ENCODE measurements around the gene IRAG1. TPM values are rescaled to one million over a fixed set of nuclear protein-coding genes. Genes with fewer than 3 reads are reported as not detected.

IRAG1 gene
- total and polyA plus RNA-seq, 4 experiments from 2014 or later: not detected

DNA sequence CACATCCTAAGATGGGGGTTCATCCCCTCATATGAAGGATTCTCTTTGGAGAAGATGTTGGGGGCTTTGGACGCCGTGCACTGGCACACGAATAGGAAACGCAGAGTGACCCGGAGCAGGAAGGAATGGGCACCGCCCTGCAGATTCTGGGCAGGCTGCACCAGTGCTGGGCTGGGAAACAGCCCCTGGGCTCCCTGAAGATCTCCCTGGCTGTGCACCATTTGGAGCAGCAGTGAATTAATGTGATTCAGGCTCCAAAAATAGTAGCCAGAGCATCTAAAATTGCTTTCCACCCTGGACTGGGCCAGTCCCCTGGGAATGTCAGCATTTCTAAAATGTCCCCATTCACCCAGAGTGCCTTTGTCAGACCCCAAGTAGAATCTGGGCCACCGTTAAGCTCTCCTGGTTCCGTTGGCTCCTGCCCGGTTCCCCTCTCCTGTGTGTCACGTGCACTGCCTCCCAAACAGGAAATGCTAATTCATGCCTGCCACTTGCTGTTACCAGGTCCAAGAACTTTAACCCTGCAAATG lies 18.6 kb downstream of the IRAG1 start:
- Histone ChIP-seq H3K4me3 (ENCODE audit: low read length in 2 of 2) (no peak overlapping the region), H3K27ac (ENCODE audit: low read depth, low read length) (no peak overlapping the region), H3K9me3 (ENCODE audit: control insufficient read depth in 1 of 2, low read length in 2 of 2) (no peaks in the 10 kb centered on the region), H3K36me3 (ENCODE audit: insufficient read depth, low read length) (no peaks in the 10 kb centered on the region), H3K4me1 (ENCODE audit: insufficient read depth, low read length) (peaks cover 5% of the 10 kb centered on the region), H3K27me3 (ENCODE audit: insufficient read depth, low read length) (peaks cover 8% of the 10 kb centered on the region)
- H3K36me3 Mint-ChIP-seq: no peaks in the 10 kb centered on the region
- no peak overlapping the region for H3K27ac Mint-ChIP-seq
- H3K4me3 Mint-ChIP-seq: no peak overlapping the region
- DNase-seq: no peak
- ChIA-PET CTCF (ENCODE audit: partially characterized antibody) (interaction anchor here (1.7 kb wide), 1 partner anchor 11 kb away, joined by 4 read pairs; no protein-coding TSS in a partner anchor), POLR2A (ENCODE audit: partially characterized antibody) (no interaction called here)
- H3K4me1 Mint-ChIP-seq: peaks cover 1 to 7% (median 4%) of the 10 kb centered on the region in 4 donors
- no peaks in the 10 kb centered on the region for H3K9me3 Mint-ChIP-seq
- intact Hi-C loops (cut with micrococcal nuclease): no loop called here
- peaks cover 42 to 45% of the 10 kb centered on the region in 2 donors for H3K27me3 Mint-ChIP-seq

DNA sequence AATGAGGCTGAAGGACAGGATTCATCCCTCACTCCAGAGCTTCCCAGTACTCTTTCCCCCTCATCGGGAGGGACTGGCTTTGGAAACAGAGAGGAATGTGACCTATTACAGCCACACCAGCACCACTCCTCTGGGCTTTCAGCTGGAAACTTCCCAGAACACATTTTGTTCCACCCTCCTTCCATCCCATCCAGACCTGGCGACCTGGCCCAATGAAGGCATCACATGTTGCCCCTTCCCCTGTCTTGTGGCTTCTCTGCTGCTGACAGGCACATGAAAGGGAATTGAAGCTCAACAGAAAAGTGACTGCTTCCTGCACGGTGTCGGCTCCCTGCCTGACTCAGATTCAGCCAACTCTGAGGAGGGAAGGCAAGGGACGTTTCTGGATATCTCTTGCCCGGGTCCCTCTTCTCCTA lies 19.1 kb downstream of the IRAG1 start:
- Mint-ChIP-seq H3K4me1 (peaks cover 1 to 7% (median 4%) of the 10 kb centered on the region in 4 donors), H3K27ac (no peak overlapping the region), H3K27me3 (peaks cover 40 to 43% of the 10 kb centered on the region in 2 donors), H3K4me3 (no peak overlapping the region), H3K9me3 (no peaks in the 10 kb centered on the region), H3K36me3 (no peaks in the 10 kb centered on the region)
- no peaks in the 10 kb centered on the region for H3K9me3 ChIP-seq (ENCODE audit: control insufficient read depth in 1 of 2, low read length in 2 of 2)
- H3K27me3 ChIP-seq (ENCODE audit: insufficient read depth, low read length): peaks cover 6% of the 10 kb centered on the region
- POLR2A ChIA-PET (ENCODE audit: partially characterized antibody): no interaction called here
- CTCF ChIA-PET (ENCODE audit: partially characterized antibody): interaction anchor here (1.7 kb wide), 1 partner anchor 11 kb away, joined by 4 read pairs; no protein-coding TSS in a partner anchor
- intact Hi-C loops (cut with micrococcal nuclease): no loop called here
- no peak overlapping the region for H3K27ac ChIP-seq (ENCODE audit: low read depth, low read length)
- DNase-seq: no peak
- H3K4me3 ChIP-seq (ENCODE audit: low read length in 2 of 2): no peak overlapping the region
- peaks cover 5% of the 10 kb centered on the region for H3K4me1 ChIP-seq (ENCODE audit: insufficient read depth, low read length)
- no peaks in the 10 kb centered on the region for H3K36me3 ChIP-seq (ENCODE audit: insufficient read depth, low read length)

DNA sequence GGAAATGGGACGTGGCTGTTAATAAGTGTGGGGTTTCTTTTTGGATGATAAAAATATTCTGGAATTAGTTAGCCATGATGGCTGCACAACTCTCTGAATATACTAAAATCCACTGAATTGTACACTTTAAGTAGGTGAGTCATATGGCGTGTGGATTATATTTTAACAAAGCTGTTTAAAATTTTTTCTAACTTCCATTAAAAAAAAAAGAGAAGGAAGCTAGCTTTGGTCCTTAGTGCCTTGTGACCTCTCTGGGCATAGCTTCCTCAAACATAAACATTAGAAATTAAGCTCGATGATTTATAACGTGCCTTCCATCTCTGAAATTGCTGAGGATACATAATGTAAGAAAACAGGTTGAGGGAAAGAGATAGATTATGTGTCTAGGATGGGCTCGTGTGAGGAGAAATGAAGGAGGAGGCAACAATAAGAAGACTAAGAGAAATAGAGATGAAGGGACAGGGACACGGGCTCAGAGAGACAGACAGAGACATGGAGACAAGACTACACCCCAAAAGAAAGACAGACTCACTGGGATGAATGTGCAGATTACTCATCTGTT lies 20.0 kb downstream of the IRAG1 start:
- H3K27me3 Mint-ChIP-seq: peaks cover 36 to 37% of the 10 kb centered on the region in 2 donors
- H3K36me3 Mint-ChIP-seq: no peaks in the 10 kb centered on the region
- intact Hi-C loops (cut with micrococcal nuclease): no loop called here
- Histone ChIP-seq H3K4me3 (ENCODE audit: low read length in 2 of 2) (no peak overlapping the region), H3K27ac (ENCODE audit: low read depth, low read length) (no peak overlapping the region), H3K4me1 (ENCODE audit: insufficient read depth, low read length) (peaks cover 5% of the 10 kb centered on the region), H3K9me3 (ENCODE audit: control insufficient read depth in 1 of 2, low read length in 2 of 2) (no peaks in the 10 kb centered on the region), H3K27me3 (ENCODE audit: insufficient read depth, low read length) (no peaks in the 10 kb centered on the region), H3K36me3 (ENCODE audit: insufficient read depth, low read length) (no peaks in the 10 kb centered on the region)
- POLR2A ChIA-PET (ENCODE audit: partially characterized antibody): no interaction called here
- no peak overlapping the region for H3K27ac Mint-ChIP-seq
- H3K9me3 Mint-ChIP-seq: no peaks in the 10 kb centered on the region
- H3K4me1 Mint-ChIP-seq: peaks cover 1 to 7% (median 4%) of the 10 kb centered on the region in 4 donors
- H3K4me3 Mint-ChIP-seq: no peak overlapping the region
- no peak for DNase-seq
- CTCF ChIA-PET (ENCODE audit: partially characterized antibody): interaction anchor here (1.7 kb wide), 1 partner anchor 10 kb away, joined by 4 read pairs; no protein-coding TSS in a partner anchor

DNA sequence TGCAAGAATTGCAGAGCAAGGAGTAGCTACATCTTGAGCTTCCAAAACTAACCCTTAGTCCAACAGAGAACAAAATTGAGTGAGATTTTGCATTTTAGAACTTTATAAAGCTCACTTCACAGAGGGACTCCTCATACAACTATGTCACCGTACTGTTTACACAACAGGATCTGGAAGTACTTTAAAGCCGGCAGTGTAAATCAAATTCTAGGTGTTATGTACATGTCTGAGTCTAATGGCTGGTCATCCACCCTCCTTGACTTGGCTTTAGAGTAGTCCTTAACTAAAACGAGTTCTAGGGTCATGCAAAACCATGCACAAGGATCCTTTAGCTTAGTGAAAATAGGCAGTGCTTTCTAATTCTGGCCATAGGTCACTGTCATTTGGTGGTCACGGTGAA lies 23.5 kb downstream of the IRAG1 start:
- H3K27me3 ChIP-seq (ENCODE audit: insufficient read depth, low read length): no peaks in the 10 kb centered on the region
- no peak overlapping the region for H3K4me3 ChIP-seq (ENCODE audit: low read length in 2 of 2)
- H3K9me3 Mint-ChIP-seq: no peaks in the 10 kb centered on the region
- no peaks in the 10 kb centered on the region for H3K9me3 ChIP-seq (ENCODE audit: control insufficient read depth in 1 of 2, low read length in 2 of 2)
- H3K36me3 Mint-ChIP-seq: no peaks in the 10 kb centered on the region
- CTCF ChIA-PET (ENCODE audit: partially characterized antibody): interaction anchor here (3.6 kb wide), 1 partner anchor 16 kb away, joined by 11 read pairs; no protein-coding TSS in a partner anchor
- intact Hi-C loops (cut with micrococcal nuclease): no loop called here
- peaks cover 14 to 16% of the 10 kb centered on the region in 2 donors for H3K27me3 Mint-ChIP-seq
- peaks cover 5% of the 10 kb centered on the region for H3K4me1 ChIP-seq (ENCODE audit: insufficient read depth, low read length)
- no peaks in the 10 kb centered on the region for H3K36me3 ChIP-seq (ENCODE audit: insufficient read depth, low read length)
- no peak overlapping the region for H3K27ac ChIP-seq (ENCODE audit: low read depth, low read length)
- DNase-seq: no peak
- peaks cover 0 to 2% (median 0%) of the 10 kb centered on the region in 4 donors for H3K4me1 Mint-ChIP-seq
- no peak overlapping the region for H3K27ac Mint-ChIP-seq
- POLR2A ChIA-PET (ENCODE audit: partially characterized antibody): no interaction called here
- H3K4me3 Mint-ChIP-seq: no peak overlapping the region

DNA sequence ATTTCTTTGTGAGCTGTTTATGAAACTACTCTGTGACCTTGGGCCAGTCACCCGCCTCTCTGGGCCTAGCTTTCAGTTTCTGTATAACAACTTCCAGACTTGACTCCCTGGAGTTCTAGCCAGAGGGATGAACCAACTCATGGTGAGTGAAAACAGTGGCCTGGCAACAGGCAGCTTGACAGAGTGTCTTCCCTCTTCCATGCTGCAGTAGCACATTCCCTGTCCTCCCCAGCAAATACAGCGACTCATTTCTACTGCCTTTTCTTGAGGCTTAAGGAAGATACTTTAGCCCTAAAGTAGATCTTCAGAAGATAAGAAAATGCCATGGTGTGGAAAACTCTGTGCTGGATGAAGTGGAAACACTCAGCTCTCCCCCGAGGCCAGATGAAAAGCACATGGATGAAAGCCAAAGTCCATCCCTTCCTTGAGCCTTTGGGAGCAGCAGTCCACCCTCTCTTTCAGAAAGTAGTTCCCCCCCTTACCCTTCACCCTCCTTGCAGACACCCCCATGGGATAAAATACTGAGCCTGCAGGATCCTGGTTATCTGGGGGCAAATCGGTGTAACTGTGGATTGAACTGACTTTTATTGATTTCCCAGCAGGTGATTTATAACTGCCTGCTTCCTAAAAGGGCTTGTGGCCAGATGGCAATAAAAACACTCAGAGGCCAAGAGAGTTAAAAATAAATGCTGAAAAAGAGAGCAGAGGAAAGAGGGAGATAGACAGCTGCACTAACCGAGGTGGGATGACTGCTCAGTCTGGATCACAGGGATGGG lies 24.1 kb downstream of the IRAG1 start:
- Histone ChIP-seq H3K27me3 (ENCODE audit: insufficient read depth, low read length) (no peaks in the 10 kb centered on the region), H3K4me3 (ENCODE audit: low read length in 2 of 2) (no peak overlapping the region), H3K9me3 (ENCODE audit: control insufficient read depth in 1 of 2, low read length in 2 of 2) (no peaks in the 10 kb centered on the region), H3K4me1 (ENCODE audit: insufficient read depth, low read length) (no peaks in the 10 kb centered on the region), H3K27ac (ENCODE audit: low read depth, low read length) (no peak overlapping the region), H3K36me3 (ENCODE audit: insufficient read depth, low read length) (no peaks in the 10 kb centered on the region)
- Mint-ChIP-seq H3K4me1 (peaks cover 0 to 2% (median 0%) of the 10 kb centered on the region in 4 donors), H3K27me3 (peaks cover 14 to 16% of the 10 kb centered on the region in 2 donors), H3K27ac (no peak overlapping the region), H3K36me3 (no peaks in the 10 kb centered on the region), H3K9me3 (no peaks in the 10 kb centered on the region), H3K4me3 (no peak overlapping the region)
- DNase-seq: no peak
- intact Hi-C loops (cut with micrococcal nuclease): no loop called here
- POLR2A ChIA-PET (ENCODE audit: partially characterized antibody): no interaction called here
- CTCF ChIA-PET (ENCODE audit: partially characterized antibody): interaction anchor here (3.6 kb wide), 1 partner anchor 16 kb away, joined by 11 read pairs; no protein-coding TSS in a partner anchor

DNA sequence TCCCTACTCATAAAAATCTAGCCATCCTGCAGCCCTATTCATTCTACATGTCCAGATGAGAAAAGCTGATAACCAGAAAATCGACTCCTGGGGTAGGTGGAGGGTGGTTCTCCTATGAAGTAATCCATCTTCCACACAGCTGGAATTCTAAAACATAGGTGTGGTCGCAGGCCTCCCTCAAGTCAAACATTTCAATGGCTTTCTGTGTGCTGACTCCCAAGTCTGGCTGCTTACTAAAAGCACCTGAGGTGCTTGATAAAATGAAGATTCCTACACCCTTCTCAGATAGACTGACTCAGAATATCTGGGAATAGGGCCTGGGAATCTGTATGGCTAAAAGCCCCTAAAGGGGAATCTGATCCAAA lies 26.1 kb downstream of the IRAG1 start:
- Mint-ChIP-seq H3K36me3 (no peaks in the 10 kb centered on the region), H3K27ac (no peak overlapping the region), H3K27me3 (peaks cover 7 to 10% of the 10 kb centered on the region in 2 donors), H3K4me1 (no peaks in the 10 kb centered on the region), H3K4me3 (no peak overlapping the region), H3K9me3 (no peaks in the 10 kb centered on the region)
- intact Hi-C loops (cut with micrococcal nuclease): no loop called here
- H3K4me3 ChIP-seq (ENCODE audit: low read length in 2 of 2): no peak overlapping the region
- no peak for DNase-seq
- no peak overlapping the region for H3K27ac ChIP-seq (ENCODE audit: low read depth, low read length)
- ChIA-PET CTCF (ENCODE audit: partially characterized antibody) (interaction anchor here (1.4 kb wide), 1 partner anchor 28 kb away, joined by 4 read pairs; no protein-coding TSS in a partner anchor), POLR2A (ENCODE audit: partially characterized antibody) (no interaction called here)
- no peaks in the 10 kb centered on the region for H3K4me1 ChIP-seq (ENCODE audit: insufficient read depth, low read length)
- H3K27me3 ChIP-seq (ENCODE audit: insufficient read depth, low read length): no peaks in the 10 kb centered on the region
- no peaks in the 10 kb centered on the region for H3K9me3 ChIP-seq (ENCODE audit: control insufficient read depth in 1 of 2, low read length in 2 of 2)
- no peaks in the 10 kb centered on the region for H3K36me3 ChIP-seq (ENCODE audit: insufficient read depth, low read length)
